K562 (cell line): Measurements from ENCODE around the gene TSEN34. TPM values are rescaled to one million over a fixed set of nuclear protein-coding genes. Genes with fewer than 3 reads are reported as not detected.
A peak's percentile ranks its signal among the peaks of the same experiment; 100 is the strongest.

Source experiments
- ATAC-seq: fragments of 200-7000 bp; cut with Tn5 transposase; 3 replicates; pipeline ENCODE4 v1.9.1; 2020; ENCODE audit warnings: moderate library complexity
- BruUV-seq: library from RNA; stranded (reverse); fragments of 400-500 nt; replicated peaks from 2 replicates; lab custom pipeline; 2021; lab: Mats Ljungman, UMichigan
- CTCF ChIA-PET: fragments of 300-600 bp; formaldehyde crosslinking; extraction: SDS; loops from one replicate; lab custom pipeline; 2021; ENCODE audit warnings: low intra/inter-chr PET ratio; lab: Yijun Ruan, JAX
- POLR2A ChIA-PET: fragments of 300-600, 350-650 bp; sonication (Branson Sonifier 250); formaldehyde crosslinking; extraction: SDS; loops from one replicate; lab custom pipeline; 2021; ENCODE audit warnings: antibody characterized with exemption, inconsistent platforms; lab: Yijun Ruan, JAX
- DNase-seq, 4 experiments: peaks; one replicate each; pipeline versions ENCODE4 v3.0.0 to v3.0.0-alpha.2; 2011 to 2018; ENCODE audit warnings: low spot score in 3 of 4, mixed read lengths in 3 of 4; ENCODE audit errors: extremely low read depth in 1 of 4
- FAIRE-seq: peaks from 2 replicates; lab custom pipeline; 2011; peaks lifted over from hg19 to GRCh38; lab: Jason Lieb, UNC
- H2AFZ ChIP-seq: 2 replicates; pipeline ENCODE4 v1.6.0; 2011; ENCODE audit warnings: low read depth, low read length, control low read depth, inconsistent platforms
- H3K27ac ChIP-seq: fragments of 200-600 bp; 3 replicates; pipeline ENCODE4 v1.8.0; 2011; ENCODE audit warnings: low read depth, mild to moderate bottlenecking, control low read depth, inconsistent platforms, low read length, moderate library complexity, mixed read lengths; ENCODE audit errors: extremely low read depth
- H3K27me3 ChIP-seq, 2 experiments: fragments of 300-600 bp in 1 of 2; 2 replicates in 1 of 2; 3 replicates in 1 of 2; pipeline versions ENCODE4 v1.6.0 to v1.8.0; 2011; ENCODE audit warnings: inconsistent platforms in 2 of 2, low read length in 2 of 2, mild to moderate bottlenecking in 1 of 2, mixed read lengths in 1 of 2, moderate library complexity in 1 of 2; ENCODE audit not compliant: control insufficient read depth in 2 of 2, insufficient read depth in 2 of 2
- H3K36me3 ChIP-seq: fragments of 300-600 bp; 3 replicates; pipeline ENCODE4 v1.8.0; 2011; ENCODE audit warnings: mild to moderate bottlenecking, low read length, inconsistent platforms; ENCODE audit not compliant: control insufficient read depth, insufficient read depth
- H3K4me1 ChIP-seq, 2 experiments: fragments of 200-600 bp in 1 of 2; replicated peaks in 1 of 2; 2 replicates in 1 of 2; 3 replicates in 1 of 2; pipeline versions ENCODE4 v1.5.1 to v1.8.0; 2011; ENCODE audit warnings: inconsistent platforms in 2 of 2, low read length in 2 of 2, mild to moderate bottlenecking in 1 of 2, mixed read lengths in 1 of 2, moderate library complexity in 1 of 2; ENCODE audit not compliant: control insufficient read depth in 2 of 2, insufficient read depth in 2 of 2
- H3K4me2 ChIP-seq: 2 replicates; pipeline ENCODE4 v1.6.1; 2011; ENCODE audit warnings: low read length, control low read depth, inconsistent platforms, mixed read lengths; ENCODE audit not compliant: insufficient read depth
- H3K4me3 ChIP-seq: fragments of 200-600 bp; sonication (generic), shearing (Covaris generic); 2 replicates; pipeline ENCODE4 v1.5.1; 2016; ENCODE audit warnings: control low read depth, inconsistent platforms
- H3K79me2 ChIP-seq: fragments of 200-600 bp; 3 replicates; pipeline ENCODE4 v1.8.0; 2011; ENCODE audit warnings: low read length, inconsistent platforms; ENCODE audit not compliant: control insufficient read depth, insufficient read depth
- H3K9ac ChIP-seq, 2 experiments: 2 replicates each; pipeline versions ENCODE4 v1.6.0 to v1.6.1; 2011; ENCODE audit warnings: low read depth in 2 of 2, low read length in 2 of 2, control low read depth in 1 of 2, inconsistent platforms in 1 of 2, mild to moderate bottlenecking in 1 of 2, mixed read lengths in 1 of 2; ENCODE audit not compliant: insufficient read depth in 1 of 2
- H3K9me1 ChIP-seq: one replicate; pipeline ENCODE4 v1.6.0; 2011; ENCODE audit warnings: inconsistent platforms, mild to moderate bottlenecking, low read length, moderate library complexity; ENCODE audit not compliant: control insufficient read depth, insufficient read depth
- H3K9me3 ChIP-seq: replicated peaks from 2 replicates; pipeline ENCODE4 v1.5.1; 2011; ENCODE audit warnings: low read depth, low read length, inconsistent platforms; ENCODE audit not compliant: control insufficient read depth, insufficient read depth
- H4K20me1 ChIP-seq: replicated peaks from 2 replicates; pipeline ENCODE4 v1.6.1; 2011; ENCODE audit warnings: low read length, inconsistent platforms, mixed read lengths; ENCODE audit not compliant: control insufficient read depth, insufficient read depth
- CBFB ChIP-seq: sonication (generic); formaldehyde crosslinking; IDR thresholded peaks from 2 replicates; pipeline ENCODE4 v1.4.0; 2020; ENCODE audit warnings: mild to moderate bottlenecking, missing genetic modification reagents
- ELF4 ChIP-seq: fragments of 450-650 bp; formaldehyde crosslinking; IDR thresholded peaks from 2 replicates; pipeline ENCODE4 v1.4.0; 2022; ENCODE audit warnings: missing genetic modification characterization
- NFIC ChIP-seq: fragments of 450-650 bp; IDR thresholded peaks from 2 replicates; pipeline ENCODE4 v1.6.1; 2017; ENCODE audit warnings: mild to moderate bottlenecking, inconsistent platforms
- NRF1 ChIP-seq, 2 experiments: fragments of 450-650 bp; IDR thresholded peaks in 1 of 2; conservative IDR thresholded peaks in 1 of 2; 2 replicates each; pipeline ENCODE4 v1.6.1; 2014; ENCODE audit warnings: mild to moderate bottlenecking in 2 of 2
- POLR2A ChIP-seq: fragments of 450-650 bp; conservative IDR thresholded peaks from 2 replicates; pipeline ENCODE4 v1.6.1; 2016
- POLR2G ChIP-seq: fragments of 200-400 bp; formaldehyde crosslinking; IDR thresholded peaks from 2 replicates; pipeline ENCODE4 v1.6.1; 2017; ENCODE audit warnings: low read depth, mild to moderate bottlenecking, antibody characterized with exemption, low read length, moderate library complexity
- RAD21 ChIP-seq, 2 experiments: fragments of 250-450 bp in 1 of 2; fragments of 450-650 bp in 1 of 2; sonication (Bioruptor Pico) in 1 of 2; formaldehyde crosslinking in 1 of 2; IDR thresholded peaks in 1 of 2; conservative IDR thresholded peaks in 1 of 2; 2 replicates each; pipeline versions ENCODE4 v1.4.0 to v1.8.0; 2020 to 2022; ENCODE audit warnings: mild to moderate bottlenecking in 2 of 2, moderate library complexity in 1 of 2
- RB1 ChIP-seq: fragments of 450-650 bp; IDR thresholded peaks from 2 replicates; pipeline ENCODE4 v1.6.1; 2017; ENCODE audit warnings: low read depth, mild to moderate bottlenecking
- RBFOX2 ChIP-seq: fragments of 200-400 bp; formaldehyde crosslinking; IDR thresholded peaks from 2 replicates; pipeline ENCODE4 v1.6.1; 2017; ENCODE audit warnings: low read depth, mild to moderate bottlenecking, low read length, moderate library complexity
- RBM22 ChIP-seq: fragments of 200-400 bp; formaldehyde crosslinking; IDR thresholded peaks from 2 replicates; pipeline ENCODE4 v1.6.1; 2018; ENCODE audit warnings: low read length, low read depth; ENCODE audit not compliant: poor library complexity, severe bottlenecking
- SUPT5H ChIP-seq: fragments of 450-650 bp; IDR thresholded peaks from 2 replicates; pipeline ENCODE4 v1.6.1; 2016
- ZNF444 ChIP-seq: fragments of 250-450 bp; sonication (Bioruptor Pico); IDR thresholded peaks from 2 replicates; pipeline ENCODE4 v1.4.0; 2020; ENCODE audit warnings: mild to moderate bottlenecking, moderate library complexity
- WGBS: fragments of 100-300 bp; shearing (Covaris generic); methylation state at CpG from one replicate; pipeline ENCODE4 v1.1.6; 2016; ENCODE audit warnings: low coverage, mixed read lengths; ENCODE audit not compliant: insufficient coverage; ENCODE audit errors: missing lambda C conversion rate; 5-methylcytosine and 5-hydroxymethylcytosine counted together
- in situ Hi-C: fragments of 300-500 bp; cut with MboI; formaldehyde crosslinking; loops from 4 replicates; pipeline ENCODE4 v1.15.0; 2018; ENCODE audit warnings: inconsistent platforms, mixed read lengths
- intact Hi-C: fragments of 100-400 bp; cut with micrococcal nuclease; formaldehyde crosslinking; loops from 2 replicates; pipeline ENCODE4 v1.14.2; 2022
- polyA plus RNA-seq, 8 experiments: library from polyadenylated mRNA; depleted of rRNA in 4 of 8; stranded (reverse) in 5 of 8; unstranded in 3 of 8; fragments of >200 nt; fragmentation: Nextera tagmentation in 2 of 8; fragmentation: Illumina TruSeq in 1 of 8; extraction: Ambion mirVana in 2 of 8; extraction: Trizol in 1 of 8; gene quantifications; 2 replicates each; pipeline versions ENCODE4 v1.2.1 to v1.2.3, GENCODE V29; 2011 to 2014; ENCODE audit warnings: inconsistent platforms in 1 of 8, missing spikeins in 1 of 8
- total RNA-seq, 7 experiments: library from RNA; depleted of rRNA in 6 of 7; stranded (reverse); fragments of >200 nt in 6 of 7; fragmentation: Illumina TruSeq in 2 of 7; extraction: Trizol in 2 of 7; gene quantifications; 2 replicates each; pipeline versions ENCODE4 v1.2.1 to v1.2.3, GENCODE V29; 2011 to 2021; ENCODE audit warnings: low replicate concordance in 1 of 7
- TF ChIP-seq, protein P1 (sequence below), 3 experiments: IDR thresholded peaks in 2 of 3; conservative IDR thresholded peaks in 1 of 3; 2 replicates each; pipeline ENCODE4 v1.5.1; 2011 to 2012; ENCODE audit warnings: low read length in 3 of 3, mild to moderate bottlenecking in 3 of 3, control low read depth in 2 of 3, improper control_type of control experiment in 1 of 3, inconsistent platforms in 1 of 3, low read depth in 1 of 3, mixed read lengths in 1 of 3, moderate library complexity in 1 of 3; ENCODE audit not compliant: insufficient read depth in 2 of 3
- TF ChIP-seq, protein P2 (sequence below): sonication (generic); formaldehyde crosslinking; IDR thresholded peaks from 2 replicates; pipeline ENCODE4 v1.8.1; 2023; ENCODE audit warnings: mild to moderate bottlenecking, missing genetic modification reagents
- TF ChIP-seq, protein P3 (sequence below): fragments of 450-650 bp; IDR thresholded peaks from 2 replicates; pipeline ENCODE4 v1.6.1; 2016

The TSEN34 gene
- total and polyA plus RNA-seq, 9 of the 15 experiments (the other 6 are each of a cell fraction or from before 2014, with no cell fraction given) = 3.1 to 57.6 (median 29.5) TPM

DNA sequence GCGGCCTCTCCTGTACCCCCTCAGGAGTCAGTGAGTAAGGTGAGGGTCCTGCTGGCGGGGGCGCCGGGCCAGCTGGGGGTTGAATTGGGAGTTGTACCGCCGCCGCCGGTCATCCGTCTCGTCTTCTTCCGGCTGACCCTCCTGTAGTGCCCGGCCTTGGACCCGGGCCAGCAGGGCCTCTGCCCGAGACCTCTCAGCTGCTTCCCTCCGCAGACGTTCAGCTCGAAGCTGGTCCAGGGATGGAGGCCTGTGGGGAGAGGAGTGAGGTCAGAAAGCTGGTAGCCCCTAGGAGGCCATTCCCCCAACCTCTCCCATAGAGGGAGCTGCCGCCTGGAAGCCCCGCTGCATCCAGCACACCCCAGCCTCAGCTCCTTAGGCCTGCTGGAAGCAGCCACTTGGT, 35.4 kb upstream of the TSEN34 start:
- Histone ChIP-seq H2AFZ (no peak overlapping the region), H3K9ac (no peak overlapping the region), H3K4me1 (peaks cover 10 to 15% of the 10 kb centered on the region in 2 experiments; a peak in 4 of 5 replicates), H3K4me3 (no peak overlapping the region), H4K20me1 (no peaks in the 10 kb centered on the region; the same call in 1 of the 2 replicates), H3K79me2 (peaks cover 16% of the 10 kb centered on the region; the same call in 2 of the 3 replicates), H3K36me3 (peaks cover 74% of the 10 kb centered on the region), H3K27me3 (no peaks in the 10 kb centered on the region), H3K27ac (no peak overlapping the region), H3K9me1 (no peaks in the 10 kb centered on the region), H3K9me3 (no peaks in the 10 kb centered on the region), H3K4me2 (no peak overlapping the region)
- ATAC-seq (no peak), DNase-seq (no peak), FAIRE-seq (no peak)
- WGBS = 92% methylated on average over 18 of the region's 19 CpGs
- in situ Hi-C loops (no loop called here), intact Hi-C loops (no loop called here)
- TF ChIP-seq, protein P1, sequence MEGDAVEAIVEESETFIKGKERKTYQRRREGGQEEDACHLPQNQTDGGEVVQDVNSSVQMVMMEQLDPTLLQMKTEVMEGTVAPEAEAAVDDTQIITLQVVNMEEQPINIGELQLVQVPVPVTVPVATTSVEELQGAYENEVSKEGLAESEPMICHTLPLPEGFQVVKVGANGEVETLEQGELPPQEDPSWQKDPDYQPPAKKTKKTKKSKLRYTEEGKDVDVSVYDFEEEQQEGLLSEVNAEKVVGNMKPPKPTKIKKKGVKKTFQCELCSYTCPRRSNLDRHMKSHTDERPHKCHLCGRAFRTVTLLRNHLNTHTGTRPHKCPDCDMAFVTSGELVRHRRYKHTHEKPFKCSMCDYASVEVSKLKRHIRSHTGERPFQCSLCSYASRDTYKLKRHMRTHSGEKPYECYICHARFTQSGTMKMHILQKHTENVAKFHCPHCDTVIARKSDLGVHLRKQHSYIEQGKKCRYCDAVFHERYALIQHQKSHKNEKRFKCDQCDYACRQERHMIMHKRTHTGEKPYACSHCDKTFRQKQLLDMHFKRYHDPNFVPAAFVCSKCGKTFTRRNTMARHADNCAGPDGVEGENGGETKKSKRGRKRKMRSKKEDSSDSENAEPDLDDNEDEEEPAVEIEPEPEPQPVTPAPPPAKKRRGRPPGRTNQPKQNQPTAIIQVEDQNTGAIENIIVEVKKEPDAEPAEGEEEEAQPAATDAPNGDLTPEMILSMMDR (IDR thresholded peaks at IDR 0.05 in 2 of 3, conservative IDR thresholded peaks at IDR 0.05 in 1 of 3; ENCODE audit: insufficient read depth in 2 of 3, low read depth in 1 of 3, low read length in 3 of 3) = 0 out of 6 replicates have a peak, but pooled peaks of 2 of the 3 experiments have one; percentile 13 to 22
- TF ChIP-seq RBFOX2 (peak; percentile 64), ZNF444 (no peak), ELF4 (CRISPR knock-in tag) (no peak), RB1 (no peak), RAD21 (CRISPR knock-in tag; conservative IDR thresholded peaks at IDR 0.05 in 1 of 2, IDR thresholded peaks at IDR 0.05 in 1 of 2) (no peak), POLR2G (peak; percentile 76), NRF1 (conservative IDR thresholded peaks at IDR 0.05 in 1 of 2, IDR thresholded peaks at IDR 0.05 in 1 of 2) (no peak), POLR2A (peak; percentile 28; the same call in 1 of the 2 replicates), RBM22 (peak; percentile 67), NFIC (peak; percentile 22; the same call in 1 of the 2 replicates), CBFB (CRISPR knock-in tag) (no peak), SUPT5H (peak; percentile 0; the same call in 1 of the 2 replicates)
- TF ChIP-seq, protein P2, sequence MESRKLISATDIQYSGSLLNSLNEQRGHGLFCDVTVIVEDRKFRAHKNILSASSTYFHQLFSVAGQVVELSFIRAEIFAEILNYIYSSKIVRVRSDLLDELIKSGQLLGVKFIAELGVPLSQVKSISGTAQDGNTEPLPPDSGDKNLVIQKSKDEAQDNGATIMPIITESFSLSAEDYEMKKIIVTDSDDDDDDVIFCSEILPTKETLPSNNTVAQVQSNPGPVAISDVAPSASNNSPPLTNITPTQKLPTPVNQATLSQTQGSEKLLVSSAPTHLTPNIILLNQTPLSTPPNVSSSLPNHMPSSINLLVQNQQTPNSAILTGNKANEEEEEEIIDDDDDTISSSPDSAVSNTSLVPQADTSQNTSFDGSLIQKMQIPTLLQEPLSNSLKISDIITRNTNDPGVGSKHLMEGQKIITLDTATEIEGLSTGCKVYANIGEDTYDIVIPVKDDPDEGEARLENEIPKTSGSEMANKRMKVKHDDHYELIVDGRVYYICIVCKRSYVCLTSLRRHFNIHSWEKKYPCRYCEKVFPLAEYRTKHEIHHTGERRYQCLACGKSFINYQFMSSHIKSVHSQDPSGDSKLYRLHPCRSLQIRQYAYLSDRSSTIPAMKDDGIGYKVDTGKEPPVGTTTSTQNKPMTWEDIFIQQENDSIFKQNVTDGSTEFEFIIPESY (CRISPR knock-in tag) = peak; percentile 46; the same call in 1 of the 2 replicates
- TF ChIP-seq, protein P3, sequence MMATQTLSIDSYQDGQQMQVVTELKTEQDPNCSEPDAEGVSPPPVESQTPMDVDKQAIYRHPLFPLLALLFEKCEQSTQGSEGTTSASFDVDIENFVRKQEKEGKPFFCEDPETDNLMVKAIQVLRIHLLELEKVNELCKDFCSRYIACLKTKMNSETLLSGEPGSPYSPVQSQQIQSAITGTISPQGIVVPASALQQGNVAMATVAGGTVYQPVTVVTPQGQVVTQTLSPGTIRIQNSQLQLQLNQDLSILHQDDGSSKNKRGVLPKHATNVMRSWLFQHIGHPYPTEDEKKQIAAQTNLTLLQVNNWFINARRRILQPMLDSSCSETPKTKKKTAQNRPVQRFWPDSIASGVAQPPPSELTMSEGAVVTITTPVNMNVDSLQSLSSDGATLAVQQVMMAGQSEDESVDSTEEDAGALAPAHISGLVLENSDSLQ = no peak
- CTCF ChIA-PET = no interaction called here
- POLR2A ChIA-PET = interaction anchor here (0.6 to 1.3 kb wide), 4 partner anchors 15 to 279 kb away, joined by 3 read pairs; no protein-coding TSS in a partner anchor
- no TSS peak for BruUV-seq
